COLO829 (cell line): ENCODE data around the gene TCF7.

Experiments
- DNase-seq: peaks from one replicate; pipeline ENCODE4 v3.0.0; 2012; ENCODE audit warnings: low spot score

Gene TCF7

DNA sequence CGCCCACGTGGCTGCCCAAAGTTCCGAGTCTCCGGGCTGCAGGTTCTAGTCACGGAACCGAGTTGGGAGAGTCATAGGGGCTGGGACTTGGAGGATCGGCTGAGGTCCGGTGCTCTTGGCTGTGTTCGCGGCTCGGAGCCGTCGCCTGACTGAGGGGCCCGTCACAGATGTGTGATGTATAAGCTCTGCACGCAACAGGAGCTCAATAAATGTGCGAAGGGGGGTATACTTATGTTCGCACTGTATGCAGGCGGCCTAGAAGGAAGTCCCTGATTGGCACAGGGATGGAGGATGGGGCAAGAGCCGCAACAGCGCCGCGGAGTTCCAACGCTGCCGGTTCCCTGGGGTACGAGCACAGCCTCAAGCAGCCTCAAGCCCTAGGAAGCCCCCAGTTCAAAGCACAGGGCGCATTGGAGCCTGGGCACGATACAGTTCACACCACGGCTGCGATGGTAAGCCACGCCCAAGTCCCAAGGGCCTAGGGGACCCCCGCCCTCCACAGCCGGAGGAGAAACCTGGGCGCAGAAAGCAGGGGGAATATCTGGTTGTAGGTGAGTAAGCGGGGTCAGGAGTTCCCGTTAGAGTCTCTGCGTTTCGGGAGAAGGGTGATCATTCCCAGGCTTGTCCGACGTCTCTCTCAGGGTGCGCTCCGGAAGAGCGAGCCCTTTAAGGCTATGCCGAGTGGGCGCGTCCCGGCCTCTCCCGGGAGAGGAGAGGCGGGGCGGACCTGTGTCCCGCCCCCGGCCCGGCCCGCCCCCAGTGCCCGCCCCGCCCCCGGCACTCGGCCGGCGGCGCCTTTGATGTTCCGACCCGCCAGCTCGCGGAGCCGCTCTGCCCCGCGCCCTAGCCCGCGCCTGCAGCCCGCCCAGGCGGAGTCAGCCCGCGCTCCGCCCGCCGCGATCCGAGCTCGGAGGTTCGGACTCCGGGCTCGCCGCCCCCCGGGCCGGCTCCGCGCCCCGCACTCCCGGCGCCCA, at the start of gene TCF7:
Gene TCF7, plus strand, starts transcription at position 780 of the 974 bp plus-strand sequence. CDS start 226 bp downstream, outside the sequence.
- DNase-seq: peak; percentile 85

DNA sequence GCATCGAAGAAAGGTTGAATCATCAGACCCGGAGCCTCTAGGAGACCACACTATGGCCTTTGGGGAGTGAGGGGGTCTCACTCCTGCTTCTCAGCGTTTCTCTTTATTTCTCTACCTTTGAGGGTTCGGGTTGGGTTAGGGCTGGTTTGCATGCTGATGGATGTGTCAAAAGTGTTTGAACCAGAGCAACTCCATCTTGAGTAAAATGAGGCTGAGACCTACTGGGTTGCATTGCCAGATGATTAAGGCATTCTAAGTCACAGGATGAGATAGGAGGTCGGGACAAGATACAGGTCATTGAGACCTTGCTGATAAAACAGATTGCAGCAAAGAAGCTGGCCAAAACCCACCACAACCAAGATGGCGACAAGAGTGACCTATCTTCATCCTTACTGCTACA, 44.9 kb upstream of the TCF7 start:
- DNase-seq: no peak

DNA sequence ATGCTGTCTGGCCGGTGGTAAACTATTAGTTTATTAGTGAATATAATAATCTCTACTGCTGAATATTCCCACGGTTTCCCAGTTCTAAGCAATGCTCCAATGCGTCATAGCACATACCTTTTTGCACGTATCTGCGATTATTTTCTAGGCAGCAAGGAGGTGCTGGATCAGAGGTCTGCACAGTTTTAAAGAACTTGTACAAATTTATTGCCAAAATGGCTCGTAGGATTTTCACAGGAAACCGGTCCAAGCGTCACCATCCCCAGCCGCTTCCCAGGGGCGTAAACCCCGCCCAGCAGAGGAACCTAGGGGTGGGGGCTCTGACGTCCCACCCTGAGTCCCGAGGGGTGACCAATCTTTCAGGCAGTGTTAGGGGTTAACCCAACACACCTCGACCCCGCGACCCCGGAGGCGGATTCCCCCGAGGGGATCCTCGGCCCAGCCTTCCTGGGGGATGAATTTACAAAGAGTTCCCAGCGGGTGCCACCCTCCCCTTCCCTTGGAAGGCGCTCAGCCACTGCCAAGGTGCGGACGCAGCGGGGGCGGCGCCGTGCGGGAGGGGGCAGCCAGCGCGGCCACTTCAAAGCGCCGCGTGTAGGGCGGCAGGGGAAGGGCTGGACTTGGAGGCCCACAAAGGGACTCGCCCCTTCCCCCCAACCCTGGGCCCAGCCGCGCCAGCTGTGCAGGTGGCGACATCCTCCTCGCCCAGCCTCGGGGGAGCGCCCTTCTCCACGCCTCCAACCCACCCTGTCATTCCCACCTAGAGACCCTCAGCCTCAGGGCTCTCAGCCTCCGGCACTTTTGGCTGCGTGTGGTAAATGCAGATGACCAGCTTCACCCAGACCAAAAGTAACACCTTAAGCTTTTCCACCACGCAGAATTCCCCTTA, 43.5 kb upstream of the TCF7 start:
- no peak for DNase-seq

GRCh38 chr5:134071614-134072207, 42.8 kb upstream of the TCF7 start:
- no peak for DNase-seq

DNA sequence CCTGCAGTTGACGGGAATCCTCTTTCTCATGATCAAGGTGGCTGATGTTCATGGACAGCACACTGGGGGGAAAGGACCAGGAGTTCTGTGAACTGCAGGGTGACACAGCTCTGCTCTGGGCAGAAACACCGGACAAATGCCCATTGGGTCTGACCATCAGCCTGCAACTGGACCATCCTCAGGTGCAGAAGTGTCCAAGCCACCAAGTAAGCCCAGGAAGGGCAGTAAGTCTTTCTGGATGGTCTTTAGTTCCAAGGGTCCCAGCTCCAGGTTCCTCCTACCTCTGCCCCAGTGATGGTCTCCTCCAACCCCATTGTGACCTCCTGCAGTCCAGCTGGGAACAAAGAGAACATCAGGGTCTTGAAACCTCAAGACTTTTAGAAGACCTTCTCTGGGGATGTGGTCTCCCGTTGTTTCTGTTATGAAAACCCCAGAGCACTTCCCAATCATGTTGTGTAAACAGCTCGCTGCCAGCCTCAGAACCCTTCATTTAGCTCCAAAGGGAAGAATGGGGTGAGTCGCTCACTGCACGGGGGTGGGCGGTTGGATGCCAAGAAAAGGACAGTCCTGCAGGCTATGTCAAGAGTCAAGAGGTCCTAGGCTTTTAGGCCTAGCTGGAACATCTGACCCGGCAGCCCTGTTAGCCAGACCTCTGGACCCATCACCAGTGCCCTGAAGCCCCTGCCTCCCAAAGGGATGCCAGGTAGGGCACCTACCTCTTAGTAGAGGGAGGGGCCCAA, 41.8 kb upstream of the TCF7 start:
- no peak for DNase-seq

- peak; percentile 15 for DNase-seq
Observed at GRCh38 chr5:134073404-134073803, 41.1 kb upstream of the TCF7 start.

GRCh38 chr5:134075102-134075501, 39.4 kb upstream of the TCF7 start:
- no peak for DNase-seq

GRCh38 chr5:134077926-134078580, 36.4 kb upstream of the TCF7 start:
- DNase-seq: no peak

DNA sequence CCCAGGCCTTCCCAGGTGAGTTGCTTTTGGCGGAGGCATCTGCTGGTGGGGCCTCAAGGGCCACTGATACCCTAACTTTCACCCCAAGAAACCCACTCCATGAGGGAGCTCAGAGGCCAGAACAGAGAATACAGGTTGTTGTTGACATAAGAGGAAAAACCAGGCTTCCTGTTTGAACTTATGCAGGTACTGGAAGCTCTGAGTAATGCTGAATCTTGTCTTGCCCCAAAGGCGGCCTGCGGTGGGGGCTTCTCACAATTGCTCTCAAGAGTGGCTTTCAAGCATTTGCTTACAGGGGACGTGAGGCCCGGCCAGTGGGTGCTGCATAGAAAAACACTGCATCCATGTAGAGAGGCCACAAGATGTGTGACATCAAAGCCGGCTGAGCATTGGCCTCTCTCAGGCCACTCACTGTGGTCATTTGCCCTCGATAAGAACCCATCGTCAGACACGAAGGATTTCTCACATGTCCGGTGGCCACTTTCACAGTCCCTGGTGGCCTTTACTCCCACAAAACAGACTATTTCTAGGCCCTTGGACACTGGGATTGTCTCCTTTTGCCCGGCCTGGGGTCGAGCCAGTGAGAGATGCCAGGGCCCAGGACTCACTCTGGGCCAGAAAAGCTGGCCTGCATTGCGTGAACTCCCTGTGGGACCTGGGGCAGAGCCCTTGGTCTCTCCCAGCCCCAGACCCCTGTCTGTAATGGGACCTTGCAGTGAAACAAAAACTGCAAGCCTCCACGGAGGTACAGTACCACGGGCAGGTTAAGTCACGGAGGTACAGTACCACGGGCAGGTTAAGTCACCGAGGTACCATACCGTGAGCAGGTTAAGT, 34.5 kb upstream of the TCF7 start:
- no peak for DNase-seq

DNA sequence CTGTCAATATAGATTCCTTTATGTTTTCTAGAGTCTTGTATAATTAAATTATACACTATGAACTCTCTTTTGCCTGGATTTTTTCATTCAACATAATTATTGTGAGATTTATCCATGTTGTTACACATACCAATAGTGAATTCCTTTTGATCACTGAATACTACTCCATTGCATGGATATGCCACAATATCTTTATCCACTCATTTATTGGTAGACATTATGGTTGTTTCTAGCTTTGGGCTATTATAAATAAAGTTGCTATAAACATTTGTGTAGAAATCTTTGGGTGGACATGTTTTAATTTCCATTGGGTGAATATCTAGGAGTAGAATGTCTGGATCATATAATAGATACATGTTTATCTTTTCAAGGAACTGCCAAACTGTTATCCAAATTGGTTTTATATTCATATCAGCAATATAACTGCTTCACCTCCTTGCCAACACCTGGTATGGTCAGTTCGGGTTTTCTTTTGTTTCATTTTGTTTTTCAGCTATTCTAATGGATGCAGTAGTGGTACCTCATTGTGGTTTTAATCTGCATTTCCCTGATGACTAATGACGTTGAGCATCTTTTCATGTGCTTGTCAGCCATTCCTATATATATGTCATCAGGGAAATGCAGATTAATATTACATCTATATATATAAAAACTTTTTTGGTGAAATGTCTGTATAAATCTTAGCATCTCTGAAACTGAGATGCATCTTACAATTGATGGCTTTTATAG, 32.1 kb upstream of the TCF7 start:
- DNase-seq: no peak

DNA sequence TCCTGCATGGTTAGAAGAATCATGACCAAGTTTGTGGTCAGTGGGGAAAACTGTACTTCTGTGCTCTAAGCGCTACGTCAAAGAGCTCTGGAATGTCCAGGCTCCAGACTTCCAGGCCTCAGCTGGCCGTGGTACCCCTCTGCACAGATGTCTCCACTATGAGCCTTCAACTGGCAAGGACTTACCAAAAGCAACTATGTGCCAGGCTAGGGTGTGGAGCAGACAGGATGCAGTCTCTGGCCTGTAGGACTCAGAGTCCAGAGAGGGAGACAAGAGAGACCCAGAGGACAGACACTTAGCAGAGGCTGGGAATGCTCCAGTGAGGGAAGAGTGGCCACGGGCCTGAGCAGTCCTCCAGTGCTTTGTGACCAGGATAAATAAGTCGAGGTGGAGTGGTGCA, 31.0 kb upstream of the TCF7 start:
- no peak for DNase-seq

GRCh38 chr5:134084022-134084565, 30.4 kb upstream of the TCF7 start:
- DNase-seq: no peak

GRCh38 chr5:134084570-134084969, 29.9 kb upstream of the TCF7 start:
- DNase-seq: no peak

DNA sequence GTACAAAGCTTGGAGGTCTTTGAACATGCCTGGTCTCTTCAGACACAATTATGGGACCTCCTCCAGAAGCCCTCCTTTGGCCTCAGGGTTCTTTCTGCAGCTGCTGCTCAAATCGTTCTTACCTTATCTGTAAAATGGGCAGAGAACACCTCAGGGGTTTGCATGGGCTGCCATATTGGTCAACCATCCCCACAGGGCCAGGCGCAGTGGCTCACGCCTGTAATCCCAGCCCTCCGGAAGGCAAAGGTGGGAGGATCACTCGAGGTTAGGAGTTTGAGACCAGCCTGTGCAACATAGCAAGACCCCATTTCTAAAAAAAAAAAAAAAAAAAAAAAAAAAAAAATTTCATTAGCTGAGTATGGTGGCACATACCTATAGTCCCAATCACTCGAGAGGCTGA, 29.1 kb upstream of the TCF7 start:
- no peak for DNase-seq

GRCh38 chr5:134086225-134086942, 28.1 kb upstream of the TCF7 start:
- no peak for DNase-seq

DNA sequence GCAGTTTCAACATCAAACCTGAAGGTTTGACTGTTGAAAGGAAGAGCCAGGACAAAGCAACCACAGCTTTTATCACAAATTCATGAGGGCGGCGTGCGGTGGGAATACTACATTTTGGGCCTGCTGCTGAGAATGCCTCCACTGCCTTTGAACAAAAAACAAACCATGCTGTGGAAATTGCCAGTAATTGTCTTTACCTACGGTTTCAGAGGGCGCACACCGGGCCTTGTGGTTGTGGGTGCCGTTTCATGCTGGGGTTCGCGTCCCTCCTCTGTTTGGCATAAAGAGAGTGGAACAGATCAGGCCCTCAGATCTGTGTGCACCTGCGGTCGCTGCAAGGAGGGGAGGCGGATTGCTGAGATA, 27.6 kb upstream of the TCF7 start:
- no peak for DNase-seq

DNA sequence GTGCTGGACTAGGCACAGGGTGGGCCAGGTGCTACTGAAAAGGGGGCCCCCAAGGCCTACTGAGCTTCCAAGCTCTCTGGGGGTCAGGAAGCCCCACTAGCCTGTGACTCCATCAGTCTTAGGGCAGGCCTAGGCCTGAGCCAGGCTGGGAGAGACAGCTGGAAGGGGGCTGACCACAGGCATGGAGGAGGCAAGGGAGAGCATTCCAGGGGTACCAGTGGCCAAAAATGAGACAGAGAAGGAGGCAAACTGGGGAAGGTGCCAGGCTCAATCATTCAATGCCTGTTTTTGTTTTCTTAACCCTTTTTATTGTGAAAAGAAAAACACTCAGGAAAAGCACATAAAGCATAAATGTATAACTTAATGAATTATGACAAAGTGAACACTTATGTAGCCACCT, 26.2 kb upstream of the TCF7 start:
- no peak for DNase-seq

DNA sequence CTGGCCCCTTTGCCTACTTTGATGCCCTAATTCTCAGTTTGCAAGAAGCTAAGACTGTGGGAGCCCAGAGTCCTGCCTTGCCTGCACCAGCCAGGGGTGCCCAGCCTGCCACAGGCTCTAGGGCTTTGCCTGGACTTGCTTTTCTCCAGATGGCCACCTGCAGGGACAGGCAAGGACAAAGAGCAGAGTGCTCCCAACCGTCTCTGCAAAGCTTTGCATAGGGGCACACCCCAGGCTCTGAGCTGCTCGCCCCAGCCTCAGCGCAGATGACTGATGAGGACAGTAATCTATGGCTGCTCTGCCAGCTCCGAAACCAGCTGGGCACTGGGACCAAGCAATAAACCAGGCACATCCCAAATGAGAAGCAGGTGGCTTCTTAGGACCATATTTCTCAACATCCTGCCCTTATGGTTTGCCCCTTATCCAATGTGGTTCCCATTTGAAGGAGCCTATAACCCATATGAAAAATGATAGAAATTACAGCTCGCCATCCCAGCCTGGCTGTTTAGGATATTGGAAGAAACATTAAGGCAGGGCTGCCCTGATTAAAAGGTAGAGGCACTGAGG, 25.4 kb upstream of the TCF7 start:
- DNase-seq: no peak
